ENCODE measurements around the gene EPHA3.

The EPHA3 gene

GRCh38 chr3:89107461-89108290 lies at the start of gene EPHA3:
EPHA3 (plus strand) TSS chr3:89107621; CDS start chr3:89107749, 128 bp downstream.
- DNase-seq (ENCODE audit: low spot score), result peak; percentile 85

- DNase-seq (ENCODE audit: low spot score), result no peak
Measured at GRCh38 chr3:89058371-89058770, 49.0 kb upstream of the EPHA3 start.

- DNase-seq (ENCODE audit: low spot score), result no peak
Measured at GRCh38 chr3:89059211-89059925, 48.1 kb upstream of the EPHA3 start.

DNA sequence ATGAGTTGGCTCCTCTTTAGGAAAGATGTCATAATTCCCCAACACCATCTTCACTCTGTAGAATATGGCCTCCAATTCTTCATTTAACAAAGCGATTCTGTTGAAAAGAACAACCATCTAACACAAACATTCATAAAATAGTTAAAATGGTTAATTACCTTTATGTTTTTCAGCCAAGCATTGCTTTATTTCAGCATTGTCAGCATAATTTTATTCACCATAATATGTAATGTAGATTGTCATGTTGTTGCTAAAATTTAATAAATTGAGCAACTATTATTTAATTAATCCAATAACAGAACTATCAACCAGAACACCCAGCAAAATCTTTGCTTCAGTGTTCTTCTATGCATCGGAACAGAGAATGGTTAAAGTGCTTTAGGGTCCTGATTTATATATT lies 46.2 kb upstream of the EPHA3 start:
- DNase-seq (ENCODE audit: low spot score), result no peak

DNA sequence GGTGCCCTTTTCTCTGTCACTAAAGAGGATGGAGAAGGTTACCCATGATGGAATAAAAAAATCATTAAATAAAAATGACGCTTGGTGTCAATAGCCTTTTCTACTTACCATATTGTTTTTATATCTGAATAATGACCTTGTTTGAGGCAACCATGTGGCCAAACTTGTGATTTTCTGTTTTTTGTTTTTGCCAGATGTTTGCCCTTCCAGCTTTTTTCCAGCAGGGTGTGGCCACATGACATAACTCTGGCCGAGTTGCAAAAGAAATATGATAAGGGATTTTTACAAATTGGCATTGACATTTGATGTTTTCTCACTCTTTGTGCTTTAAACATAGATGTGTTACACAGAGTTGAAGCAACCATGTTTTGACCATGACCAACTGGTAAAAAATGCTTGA lies 39.7 kb upstream of the EPHA3 start:
- DNase-seq (ENCODE audit: low spot score), result no peak

GRCh38 chr3:89072642-89073041 lies 34.8 kb upstream of the EPHA3 start:
- DNase-seq (ENCODE audit: low spot score), result no peak

GRCh38 chr3:89079944-89080343 lies 27.5 kb upstream of the EPHA3 start:
- DNase-seq (ENCODE audit: low spot score), result no peak

DNA sequence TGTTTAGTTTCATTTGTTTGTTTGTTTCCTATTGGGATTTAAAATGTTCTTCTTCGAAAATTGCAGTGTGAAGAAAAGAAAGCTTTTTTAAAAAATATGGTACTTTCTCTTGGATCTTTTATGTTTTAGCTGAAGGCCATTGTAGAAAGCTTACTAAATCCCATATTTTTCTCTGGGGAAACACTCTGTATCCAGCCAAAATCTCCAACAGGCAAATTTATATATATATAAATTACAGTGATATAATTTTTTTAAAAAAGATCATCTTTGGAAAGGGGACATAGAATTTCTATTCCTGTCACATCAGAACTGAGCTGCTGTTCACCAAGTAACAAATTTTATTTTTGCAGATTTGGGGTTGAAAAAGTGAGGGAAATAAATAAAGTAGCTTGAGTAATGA lies 19.6 kb upstream of the EPHA3 start:
- DNase-seq (ENCODE audit: low spot score), result no peak

- DNase-seq (ENCODE audit: low spot score), result no peak
Measured at GRCh38 chr3:89098173-89098572, 9.2 kb upstream of the EPHA3 start.

DNA sequence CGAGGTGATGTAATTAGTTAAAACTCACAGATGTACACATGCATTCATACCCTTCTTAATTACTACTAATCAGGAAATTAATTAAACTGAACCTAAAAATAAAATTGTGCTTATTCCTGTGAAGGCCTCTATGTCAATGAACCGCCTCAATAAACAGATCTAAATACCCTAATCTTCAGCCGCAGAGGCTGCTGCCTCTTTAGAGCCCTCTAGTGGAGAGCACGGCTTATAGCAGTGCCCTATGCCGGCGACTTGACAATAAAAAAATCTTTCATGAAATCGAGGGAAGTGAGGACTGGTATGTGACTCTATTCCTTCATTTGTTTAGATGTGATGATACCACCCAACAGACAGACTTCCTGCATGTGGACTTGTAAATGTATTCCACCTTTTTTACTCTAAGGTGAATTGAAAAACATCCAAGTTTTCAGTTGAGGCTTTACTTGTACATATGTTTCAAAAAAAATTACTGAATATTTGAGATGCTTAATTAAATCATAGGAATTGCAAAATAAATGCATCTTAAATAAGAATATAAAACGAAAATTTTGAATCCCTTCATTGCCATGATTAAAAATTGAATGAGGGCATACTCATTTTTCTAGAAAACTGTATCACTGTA lies 8.3 kb upstream of the EPHA3 start:
- DNase-seq (ENCODE audit: low spot score), result peak; percentile 61

GRCh38 chr3:89101251-89101650 lies 6.2 kb upstream of the EPHA3 start:
- DNase-seq (ENCODE audit: low spot score), result no peak

DNA sequence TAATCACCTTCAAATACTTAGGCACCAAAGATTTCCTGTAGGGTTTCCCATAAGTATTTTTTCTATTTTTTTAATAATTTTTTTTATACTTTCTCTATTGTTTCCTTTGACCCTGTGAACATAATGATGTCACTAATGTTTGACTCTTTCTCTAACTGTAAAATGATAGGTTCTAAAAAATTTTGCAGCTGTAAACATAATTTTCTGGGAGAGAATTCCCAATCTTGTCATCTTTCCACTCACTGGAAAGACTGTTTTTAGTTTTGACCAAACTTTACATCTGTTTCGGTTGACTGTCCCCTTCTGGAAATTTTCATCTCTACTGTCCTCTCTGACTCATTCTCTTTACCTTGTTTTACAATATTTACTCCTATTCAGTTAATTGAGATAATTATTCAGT lies 5.5 kb upstream of the EPHA3 start:
- DNase-seq (ENCODE audit: low spot score), result no peak

- no peak for DNase-seq (ENCODE audit: low spot score)
Measured at GRCh38 chr3:89104499-89104898, 2.9 kb upstream of the EPHA3 start.

DNA sequence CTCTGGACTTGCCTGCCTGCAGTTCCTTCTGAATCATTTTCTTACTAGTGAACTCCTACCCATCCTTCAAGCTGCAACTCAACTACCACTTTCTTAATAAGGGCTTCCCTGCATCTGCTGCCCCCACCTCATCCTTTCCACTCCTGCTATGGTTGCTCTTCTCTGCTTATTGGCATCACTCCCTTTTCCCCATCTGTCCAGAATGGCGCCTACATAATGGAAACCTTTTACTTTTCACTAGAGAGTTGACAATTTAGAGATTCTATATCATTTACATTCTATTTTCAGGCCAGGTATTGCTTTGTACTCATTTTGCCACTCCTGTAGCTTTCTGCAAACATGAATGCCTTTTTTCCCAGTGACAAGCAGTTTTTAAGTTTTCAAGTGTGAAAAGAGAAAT lies 1.9 kb upstream of the EPHA3 start:
- no peak for DNase-seq (ENCODE audit: low spot score)

DNA sequence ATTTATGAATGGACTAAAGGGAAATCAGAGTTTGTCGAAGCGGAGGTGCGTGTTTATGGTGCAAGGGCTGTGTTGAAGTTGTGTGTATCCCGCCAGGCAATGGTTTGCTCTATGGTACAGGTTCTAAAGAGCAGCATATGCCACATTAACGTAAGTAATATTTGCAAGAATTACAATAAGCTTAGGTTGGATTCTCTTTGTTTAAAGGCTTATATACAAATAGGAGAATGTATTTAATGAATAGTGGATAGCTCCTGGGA lies 800 bp downstream of the EPHA3 start:
- DNase-seq (ENCODE audit: low spot score), result no peak

DNA sequence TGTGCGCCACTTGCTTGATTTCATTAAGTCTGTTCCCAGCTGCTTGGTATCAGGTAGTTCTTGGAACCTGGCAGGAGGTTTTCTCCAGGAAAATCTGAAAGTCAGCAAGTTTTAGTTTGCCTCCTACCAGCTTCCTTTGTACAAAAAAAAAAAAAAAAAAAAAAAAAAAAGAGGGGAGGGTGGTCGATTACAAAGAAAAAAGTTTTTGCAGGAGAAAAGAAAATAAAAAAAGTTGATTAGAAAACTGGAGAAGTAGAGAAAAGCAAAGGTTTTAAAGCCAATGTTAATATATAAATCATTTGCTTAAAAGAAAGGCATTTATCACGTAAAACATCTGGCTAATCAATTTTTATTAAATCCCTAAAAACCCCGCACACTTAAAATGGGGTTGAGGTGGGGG lies 5.9 kb downstream of the EPHA3 start:
- DNase-seq (ENCODE audit: low spot score), result no peak

DNA sequence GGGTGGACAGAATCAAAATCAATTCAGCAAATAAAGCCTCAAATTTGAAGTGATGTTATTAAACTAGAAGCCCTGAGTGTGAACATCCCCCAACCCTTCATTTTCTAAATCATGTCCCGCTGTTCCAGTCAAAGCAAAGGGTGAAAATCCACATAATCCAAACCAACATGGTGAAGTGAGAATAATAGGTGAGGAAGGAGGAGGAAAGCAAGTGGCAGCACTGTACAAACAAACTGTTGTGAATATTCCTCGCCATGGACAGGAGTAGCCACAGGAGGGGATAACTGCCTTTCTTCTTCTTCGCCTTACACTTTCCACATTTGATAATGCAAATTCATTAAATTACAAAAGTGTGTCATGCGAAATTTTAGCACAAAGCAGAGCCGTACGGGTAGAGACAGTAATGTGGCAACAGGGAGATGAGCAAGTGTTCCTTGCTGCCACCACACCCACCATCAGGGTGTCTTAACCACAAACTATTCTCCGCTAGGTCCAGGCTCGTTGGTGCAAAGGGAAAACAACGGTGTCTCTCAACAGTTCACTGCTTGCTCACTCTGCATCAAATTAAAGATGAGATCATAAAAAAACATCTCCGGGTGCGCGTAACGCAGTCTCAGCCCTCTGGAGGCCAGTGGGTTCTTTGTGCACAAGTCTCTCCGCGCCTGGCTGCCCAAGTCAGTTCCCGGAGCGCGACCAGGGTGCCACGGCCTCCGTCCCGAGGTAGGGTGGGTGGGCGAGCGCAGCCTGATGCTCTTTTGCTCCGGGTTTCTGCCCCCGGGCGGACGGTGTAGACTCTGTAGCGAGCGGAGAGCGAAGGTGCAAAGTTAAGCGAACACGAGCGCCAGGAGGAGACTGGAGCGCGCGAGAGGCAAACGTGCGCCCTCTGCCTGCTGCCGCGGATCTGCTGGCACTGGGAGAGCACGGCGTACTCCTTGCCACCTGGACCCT lies 6.7 kb downstream of the EPHA3 start:
- DNase-seq (ENCODE audit: low spot score), result peak; percentile 85

DNA sequence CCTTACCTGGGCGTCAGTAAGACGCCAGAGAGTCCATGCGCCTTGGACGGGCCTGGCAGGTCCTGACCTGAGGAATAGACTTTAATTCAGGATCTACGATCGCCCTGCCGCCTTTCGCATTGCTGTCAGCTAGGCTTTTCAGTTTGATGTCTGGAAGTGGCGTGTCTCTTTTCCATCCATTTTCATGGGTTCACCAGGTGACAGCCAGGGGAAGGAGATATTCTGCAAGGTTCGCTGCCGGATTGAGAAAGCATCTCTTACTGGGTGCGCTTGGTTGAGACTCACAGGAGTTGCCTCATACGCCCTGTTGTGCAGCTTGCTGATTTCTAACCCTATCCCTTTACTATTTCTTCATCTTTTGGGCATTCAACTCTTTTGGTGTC lies 7.4 kb downstream of the EPHA3 start:
- DNase-seq (ENCODE audit: low spot score), result no peak

DNA sequence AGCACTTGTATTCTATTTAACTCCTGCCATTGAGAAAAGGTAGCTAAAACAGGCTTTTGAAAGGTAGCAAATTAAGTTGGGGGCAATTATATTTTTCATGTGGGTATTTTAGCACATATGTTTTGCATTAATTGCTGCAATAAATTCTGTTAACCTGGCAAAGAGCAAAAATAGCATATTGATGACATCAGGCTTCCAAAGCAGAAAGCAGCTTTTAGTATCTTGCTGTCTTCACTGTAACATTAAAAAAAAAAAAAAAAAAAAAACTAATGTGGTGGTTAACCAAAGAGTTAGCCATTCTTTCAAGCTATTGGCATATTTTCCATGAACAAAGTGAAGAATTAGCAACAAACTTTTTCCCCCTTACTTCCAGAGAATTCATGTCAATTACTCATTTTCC lies 9.1 kb downstream of the EPHA3 start:
- DNase-seq (ENCODE audit: low spot score), result no peak

- no peak for DNase-seq (ENCODE audit: low spot score)
Measured at GRCh38 chr3:89138048-89138447, 30.6 kb downstream of the EPHA3 start.

- DNase-seq (ENCODE audit: low spot score), result no peak
Measured at GRCh38 chr3:89139870-89140269, 32.4 kb downstream of the EPHA3 start.

DNA sequence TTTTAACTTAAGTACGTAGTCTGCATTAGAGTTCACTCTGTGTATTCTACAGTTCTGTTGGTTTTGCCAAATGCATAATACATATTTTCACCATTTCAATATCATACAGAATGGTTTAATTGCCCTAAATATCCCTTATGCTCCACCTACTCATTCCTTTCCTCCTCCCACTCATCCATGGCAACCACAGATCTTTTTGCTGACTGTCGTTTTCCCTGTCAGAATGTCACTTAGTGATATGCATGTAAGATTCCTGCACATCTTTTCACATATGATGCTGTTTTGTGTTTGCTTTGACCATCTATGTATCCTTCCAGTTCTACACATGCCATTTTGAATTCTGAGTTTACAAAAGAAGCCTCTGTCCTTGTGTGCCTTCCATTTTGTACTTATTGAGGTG lies 36.7 kb downstream of the EPHA3 start:
- no peak for DNase-seq (ENCODE audit: low spot score)
